ENCODE measurements around the gene IGIP.

The IGIP gene

GRCh38 chr5:140084541-140084940 is 41.2 kb upstream of the IGIP start:
- TF ChIP-seq POLR2AphosphoS5 (IDR thresholded peaks at IDR 0.05; ENCODE audit: low read depth, low read length) (no peak), SIN3A (IDR thresholded peaks at IDR 0.05; ENCODE audit: borderline replicate concordance, insufficient read depth, low read length) (no peak), REST (IDR thresholded peaks at IDR 0.05; ENCODE audit: insufficient read depth in 1 of 2, low read depth in 2 of 2, low read length in 2 of 2) (no peak), TAF1 (IDR thresholded peaks at IDR 0.05; ENCODE audit: borderline replicate concordance, insufficient read depth, low read length) (no peak), FOXP2 (optimal IDR thresholded peaks at IDR 0.05; ENCODE audit: borderline replicate concordance, extremely low read depth, extremely low read length, insufficient read depth) (no peak)

GRCh38 chr5:140090251-140090650 is 35.5 kb upstream of the IGIP start:
- TF ChIP-seq FOXP2 (optimal IDR thresholded peaks at IDR 0.05; ENCODE audit: borderline replicate concordance, extremely low read depth, extremely low read length, insufficient read depth) (no peak), TAF1 (IDR thresholded peaks at IDR 0.05; ENCODE audit: borderline replicate concordance, insufficient read depth, low read length) (no peak), POLR2AphosphoS5 (IDR thresholded peaks at IDR 0.05; ENCODE audit: low read depth, low read length) (no peak), SIN3A (IDR thresholded peaks at IDR 0.05; ENCODE audit: borderline replicate concordance, insufficient read depth, low read length) (no peak), REST (IDR thresholded peaks at IDR 0.05; ENCODE audit: insufficient read depth in 1 of 2, low read depth in 2 of 2, low read length in 2 of 2) (no peak)

- TF ChIP-seq SIN3A (IDR thresholded peaks at IDR 0.05; ENCODE audit: borderline replicate concordance, insufficient read depth, low read length): no peak
- TF ChIP-seq POLR2AphosphoS5 (IDR thresholded peaks at IDR 0.05; ENCODE audit: low read depth, low read length): no peak
- TF ChIP-seq TAF1 (IDR thresholded peaks at IDR 0.05; ENCODE audit: borderline replicate concordance, insufficient read depth, low read length): no peak
- TF ChIP-seq REST (IDR thresholded peaks at IDR 0.05; ENCODE audit: insufficient read depth in 1 of 2, low read depth in 2 of 2, low read length in 2 of 2): no peak
- no peak for TF ChIP-seq FOXP2 (optimal IDR thresholded peaks at IDR 0.05; ENCODE audit: borderline replicate concordance, extremely low read depth, extremely low read length, insufficient read depth)
Measured at GRCh38 chr5:140093179-140093578, 32.6 kb upstream of the IGIP start.

GRCh38 chr5:140093866-140094265 is 31.9 kb upstream of the IGIP start:
- TF ChIP-seq SIN3A (IDR thresholded peaks at IDR 0.05; ENCODE audit: borderline replicate concordance, insufficient read depth, low read length) (no peak), TAF1 (IDR thresholded peaks at IDR 0.05; ENCODE audit: borderline replicate concordance, insufficient read depth, low read length) (no peak), POLR2AphosphoS5 (IDR thresholded peaks at IDR 0.05; ENCODE audit: low read depth, low read length) (no peak), FOXP2 (optimal IDR thresholded peaks at IDR 0.05; ENCODE audit: borderline replicate concordance, extremely low read depth, extremely low read length, insufficient read depth) (no peak), REST (IDR thresholded peaks at IDR 0.05; ENCODE audit: insufficient read depth in 1 of 2, low read depth in 2 of 2, low read length in 2 of 2) (no peak)

- no peak for TF ChIP-seq SIN3A (IDR thresholded peaks at IDR 0.05; ENCODE audit: borderline replicate concordance, insufficient read depth, low read length)
- no peak for TF ChIP-seq POLR2AphosphoS5 (IDR thresholded peaks at IDR 0.05; ENCODE audit: low read depth, low read length)
- no peak for TF ChIP-seq REST (IDR thresholded peaks at IDR 0.05; ENCODE audit: insufficient read depth in 1 of 2, low read depth in 2 of 2, low read length in 2 of 2)
- TF ChIP-seq TAF1 (IDR thresholded peaks at IDR 0.05; ENCODE audit: borderline replicate concordance, insufficient read depth, low read length): no peak
Measured at GRCh38 chr5:140094889-140095288, 30.8 kb upstream of the IGIP start.

Data from PFSK-1 (cell line).